NCI-H524 (cell line): ENCODE results near the gene CCND1.

Source experiments
- DNase-seq, 2 experiments: peaks; one replicate each; lab custom pipeline; 2025; lab: John Stamatoyannopoulos, UW

CCND1 gene

GRCh38 chr11:69653406-69653960 is 12.5 kb downstream of the CCND1 start:
- no peak for DNase-seq

- DNase-seq: no peak
These were observed 13.2 kb downstream of the CCND1 start for GRCh38 chr11:69654001-69654659.

GRCh38 chr11:69654660-69655478 is 13.9 kb downstream of the CCND1 start:
- peak in 1 of 2 experiments; percentile 28 for DNase-seq

GRCh38 chr11:69655479-69656428 is 14.8 kb downstream of the CCND1 start:
- no peak for DNase-seq

GRCh38 chr11:69656536-69657455 is 15.8 kb downstream of the CCND1 start:
- DNase-seq: no peak

- no peak for DNase-seq
These were observed 16.5 kb downstream of the CCND1 start for GRCh38 chr11:69657456-69657910.

- peak; percentile 25 to 74 for DNase-seq
These were observed 17.1 kb downstream of the CCND1 start for GRCh38 chr11:69657911-69658625.

- no peak for DNase-seq
These were observed 17.9 kb downstream of the CCND1 start for GRCh38 chr11:69658626-69659450.

- DNase-seq: no peak
These were observed 18.6 kb downstream of the CCND1 start for GRCh38 chr11:69659591-69659990.

- DNase-seq: no peak
These were observed 19.1 kb downstream of the CCND1 start for GRCh38 chr11:69660001-69660500.

- no peak for DNase-seq
These were observed 20.4 kb downstream of the CCND1 start for GRCh38 chr11:69661413-69661715.

- DNase-seq: no peak
These were observed 21.2 kb downstream of the CCND1 start for GRCh38 chr11:69662021-69662698.

GRCh38 chr11:69662806-69663205 is 21.9 kb downstream of the CCND1 start:
- DNase-seq: no peak

- no peak for DNase-seq
These were observed 22.4 kb downstream of the CCND1 start for GRCh38 chr11:69663326-69663725.

GRCh38 chr11:69664103-69664775 is 23.3 kb downstream of the CCND1 start:
- no peak for DNase-seq

- DNase-seq: no peak
These were observed 23.9 kb downstream of the CCND1 start for GRCh38 chr11:69664901-69665300.

GRCh38 chr11:69665669-69666068 is 24.7 kb downstream of the CCND1 start:
- no peak for DNase-seq

- no peak for DNase-seq
These were observed 25.3 kb downstream of the CCND1 start for GRCh38 chr11:69666261-69666660.
